HEK293 (cell line): ENCODE measurements around the gene UBE2D1.

ENCODE experiments used
- BCL6B ChIP-seq: fragments of 450-650 bp; formaldehyde crosslinking; IDR thresholded peaks from 2 replicates; pipeline ENCODE4 v1.5.1; 2017; ENCODE audit warnings: missing biosample characterization, missing genetic modification characterization
- GFI1B ChIP-seq: fragments of 450-650 bp; formaldehyde crosslinking; IDR thresholded peaks from 2 replicates; pipeline ENCODE4 v1.5.1; 2016; ENCODE audit warnings: missing biosample characterization, missing genetic modification characterization
- KLF9 ChIP-seq: fragments of 450-650 bp; formaldehyde crosslinking; IDR thresholded peaks from 2 replicates; pipeline ENCODE4 v1.5.1; 2016; ENCODE audit warnings: missing biosample characterization, missing genetic modification characterization, low read depth
- MEIS1 ChIP-seq: sonication (generic); formaldehyde crosslinking; IDR thresholded peaks from 2 replicates; pipeline ENCODE4 v1.8.1; 2022; ENCODE audit warnings: missing genetic modification reagents, mild to moderate bottlenecking, borderline replicate concordance
- REST ChIP-seq: fragments of 450-650 bp; formaldehyde crosslinking; IDR thresholded peaks from 2 replicates; pipeline ENCODE4 v1.5.1; 2016; ENCODE audit warnings: missing biosample characterization, missing genetic modification characterization
- TCF7L2 ChIP-seq: IDR thresholded peaks from 2 replicates; pipeline ENCODE4 v1.6.1; 2011; ENCODE audit warnings: low read depth, mild to moderate bottlenecking, inconsistent platforms, low read length, moderate library complexity, borderline replicate concordance
- ZBTB1 ChIP-seq: fragments of 450-650 bp; formaldehyde crosslinking; IDR thresholded peaks from 2 replicates; pipeline ENCODE4 v1.5.1; 2016; ENCODE audit warnings: missing biosample characterization, missing genetic modification characterization
- ZBTB20 ChIP-seq: fragments of 450-650 bp; formaldehyde crosslinking; IDR thresholded peaks from 2 replicates; pipeline ENCODE4 v1.5.1; 2016; ENCODE audit warnings: missing biosample characterization, missing genetic modification characterization
- ZIC2 ChIP-seq: fragments of 450-650 bp; formaldehyde crosslinking; IDR thresholded peaks from 2 replicates; pipeline ENCODE4 v1.5.1; 2016; ENCODE audit warnings: missing biosample characterization, missing genetic modification characterization
- ZNF121 ChIP-seq: fragments of 450-650 bp; formaldehyde crosslinking; IDR thresholded peaks from 2 replicates; pipeline ENCODE4 v1.5.1; 2016; ENCODE audit warnings: missing biosample characterization, missing genetic modification characterization
- ZNF155 ChIP-seq: fragments of 450-650 bp; formaldehyde crosslinking; IDR thresholded peaks from 2 replicates; pipeline ENCODE4 v1.5.1; 2016; ENCODE audit warnings: missing biosample characterization, missing genetic modification characterization
- ZNF157 ChIP-seq: fragments of 450-650 bp; formaldehyde crosslinking; IDR thresholded peaks from 2 replicates; pipeline ENCODE4 v1.5.1; 2016; ENCODE audit warnings: missing biosample characterization, missing genetic modification characterization
- ZNF23 ChIP-seq: fragments of 450-650 bp; formaldehyde crosslinking; IDR thresholded peaks from 2 replicates; pipeline ENCODE4 v1.5.1; 2016; ENCODE audit warnings: missing biosample characterization, missing genetic modification characterization, borderline replicate concordance
- ZNF266 ChIP-seq: fragments of 450-650 bp; formaldehyde crosslinking; IDR thresholded peaks from 2 replicates; pipeline ENCODE4 v1.5.1; 2016; ENCODE audit warnings: missing biosample characterization, missing genetic modification characterization, low read depth
- ZNF274 ChIP-seq, 2 experiments: fragments of 200-500 bp in 1 of 2; fragments of 450-650 bp in 1 of 2; sonication (Bioruptor generic) in 1 of 2; formaldehyde crosslinking in 1 of 2; IDR thresholded peaks; 2 replicates each; pipeline versions ENCODE4 v1.5.1 to v1.6.1; 2014 to 2016; ENCODE audit warnings: borderline replicate concordance in 1 of 2, inconsistent platforms in 1 of 2, low read length in 1 of 2, missing biosample characterization in 1 of 2, missing genetic modification characterization in 1 of 2
- ZNF292 ChIP-seq: fragments of 450-650 bp; formaldehyde crosslinking; IDR thresholded peaks from 2 replicates; pipeline ENCODE4 v1.5.1; 2016; ENCODE audit warnings: low read depth, missing biosample characterization, missing genetic modification characterization, borderline replicate concordance
- ZNF341 ChIP-seq: fragments of 450-650 bp; formaldehyde crosslinking; IDR thresholded peaks from 2 replicates; pipeline ENCODE4; 2016; ENCODE audit warnings: low read depth, missing biosample characterization, missing genetic modification characterization
- ZNF416 ChIP-seq: fragments of 450-650 bp; formaldehyde crosslinking; IDR thresholded peaks from 2 replicates; pipeline ENCODE4 v1.5.1; 2016; ENCODE audit warnings: missing biosample characterization, missing genetic modification characterization
- ZNF501 ChIP-seq: fragments of 450-650 bp; formaldehyde crosslinking; IDR thresholded peaks from 2 replicates; pipeline ENCODE4 v1.5.1; 2016; ENCODE audit warnings: missing biosample characterization, missing genetic modification characterization
- ZNF510 ChIP-seq: fragments of 450-650 bp; formaldehyde crosslinking; IDR thresholded peaks from 2 replicates; pipeline ENCODE4 v1.5.1; 2018; ENCODE audit warnings: mild to moderate bottlenecking, missing genetic modification characterization, missing biosample characterization; ENCODE audit not compliant: insufficient replicate concordance
- ZNF513 ChIP-seq: fragments of 450-650 bp; IDR thresholded peaks from 2 replicates; pipeline ENCODE4 v1.5.1; 2018; ENCODE audit warnings: missing biosample characterization, missing genetic modification characterization
- ZNF544 ChIP-seq: fragments of 450-650 bp; formaldehyde crosslinking; IDR thresholded peaks from 2 replicates; pipeline ENCODE4 v1.5.0; 2017; ENCODE audit warnings: missing biosample characterization, missing genetic modification characterization
- ZNF560 ChIP-seq: fragments of 450-650 bp; formaldehyde crosslinking; IDR thresholded peaks from 2 replicates; pipeline ENCODE4 v1.5.1; 2017; ENCODE audit warnings: missing biosample characterization, missing genetic modification characterization, borderline replicate concordance
- ZNF561 ChIP-seq: fragments of 450-650 bp; IDR thresholded peaks from 2 replicates; pipeline ENCODE4 v1.5.1; 2018; ENCODE audit warnings: missing biosample characterization, missing genetic modification characterization, borderline replicate concordance
- ZNF571 ChIP-seq: fragments of 450-650 bp; formaldehyde crosslinking; IDR thresholded peaks from 2 replicates; pipeline ENCODE4 v1.5.0; 2017; ENCODE audit warnings: missing biosample characterization, missing genetic modification characterization
- ZNF768 ChIP-seq: fragments of 450-650 bp; formaldehyde crosslinking; IDR thresholded peaks from 2 replicates; pipeline ENCODE4 v1.5.1; 2018; ENCODE audit warnings: missing biosample characterization, mild to moderate bottlenecking, missing genetic modification characterization
- ZSCAN16 ChIP-seq: fragments of 450-650 bp; formaldehyde crosslinking; IDR thresholded peaks from 2 replicates; pipeline ENCODE4 v1.5.1; 2016; ENCODE audit warnings: missing biosample characterization, missing genetic modification characterization
- TF ChIP-seq, protein P1 (sequence below): fragments of 450-650 bp; formaldehyde crosslinking; IDR thresholded peaks from 2 replicates; pipeline ENCODE4 v1.5.1; 2017; ENCODE audit warnings: missing biosample characterization, mild to moderate bottlenecking, missing genetic modification characterization, moderate library complexity
- TF ChIP-seq, protein P2 (sequence below): fragments of 450-650 bp; IDR thresholded peaks from 2 replicates; pipeline ENCODE4 v1.5.1; 2018; ENCODE audit warnings: missing biosample characterization, mild to moderate bottlenecking, missing genetic modification characterization
- TF ChIP-seq, protein P3 (sequence below): fragments of 450-650 bp; formaldehyde crosslinking; IDR thresholded peaks from 2 replicates; pipeline ENCODE4 v1.5.1; 2016; ENCODE audit warnings: missing biosample characterization, missing genetic modification characterization

Gene UBE2D1

GRCh38 chr10:58334817-58335305, at the start of gene UBE2D1 (continued):
- TF ChIP-seq REST (tag by site-specific recombination) = peak; percentile 37; the same call in 1 of the 2 replicates
- TF ChIP-seq ZNF416 = no peak
- TF ChIP-seq ZNF501 (tag by site-specific recombination) = no peak
- TF ChIP-seq ZNF513 = 0 out of 2 replicates have a peak, but pooled peaks have one; percentile 21
- no peak for TF ChIP-seq ZNF510 (tag by site-specific recombination)
- TF ChIP-seq ZBTB1 (tag by site-specific recombination) = no peak
- peak; percentile 91 for TF ChIP-seq ZNF561 (tag by site-specific recombination)
- TF ChIP-seq TCF7L2 = no peak
- TF ChIP-seq ZBTB20 (tag by site-specific recombination) = peak; percentile 70; the same call in 1 of the 2 replicates
- TF ChIP-seq ZNF274 (IDR thresholded peaks at IDR 0.05; ENCODE audit: low read length) = no peak
- no peak for TF ChIP-seq ZNF274 (tag by site-specific recombination; IDR thresholded peaks at IDR 0.05; ENCODE audit: borderline replicate concordance)
- TF ChIP-seq ZNF560 (tag by site-specific recombination) = no peak
- peak; percentile 74 for TF ChIP-seq ZNF341 (tag by site-specific recombination)
- TF ChIP-seq KLF9 (tag by site-specific recombination) = peak; percentile 72
- TF ChIP-seq ZNF155 (tag by site-specific recombination) = no peak
- no peak for TF ChIP-seq MEIS1 (CRISPR knock-in tag)
- TF ChIP-seq, protein P1, sequence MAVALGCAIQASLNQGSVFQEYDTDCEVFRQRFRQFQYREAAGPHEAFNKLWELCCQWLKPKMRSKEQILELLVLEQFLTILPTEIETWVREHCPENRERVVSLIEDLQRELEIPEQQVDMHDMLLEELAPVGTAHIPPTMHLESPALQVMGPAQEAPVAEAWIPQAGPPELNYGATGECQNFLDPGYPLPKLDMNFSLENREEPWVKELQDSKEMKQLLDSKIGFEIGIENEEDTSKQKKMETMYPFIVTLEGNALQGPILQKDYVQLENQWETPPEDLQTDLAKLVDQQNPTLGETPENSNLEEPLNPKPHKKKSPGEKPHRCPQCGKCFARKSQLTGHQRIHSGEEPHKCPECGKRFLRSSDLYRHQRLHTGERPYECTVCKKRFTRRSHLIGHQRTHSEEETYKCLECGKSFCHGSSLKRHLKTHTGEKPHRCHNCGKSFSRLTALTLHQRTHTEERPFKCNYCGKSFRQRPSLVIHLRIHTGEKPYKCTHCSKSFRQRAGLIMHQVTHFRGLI (tag by site-specific recombination) = peak; percentile 78
- no peak for TF ChIP-seq ZNF157
- TF ChIP-seq ZNF266 (tag by site-specific recombination) = no peak
- TF ChIP-seq ZNF23 (tag by site-specific recombination) = no peak
- no peak for TF ChIP-seq ZNF571 (tag by site-specific recombination)
- no peak for TF ChIP-seq ZNF292 (tag by site-specific recombination)
- no peak for TF ChIP-seq ZSCAN16
- TF ChIP-seq, protein P2, sequence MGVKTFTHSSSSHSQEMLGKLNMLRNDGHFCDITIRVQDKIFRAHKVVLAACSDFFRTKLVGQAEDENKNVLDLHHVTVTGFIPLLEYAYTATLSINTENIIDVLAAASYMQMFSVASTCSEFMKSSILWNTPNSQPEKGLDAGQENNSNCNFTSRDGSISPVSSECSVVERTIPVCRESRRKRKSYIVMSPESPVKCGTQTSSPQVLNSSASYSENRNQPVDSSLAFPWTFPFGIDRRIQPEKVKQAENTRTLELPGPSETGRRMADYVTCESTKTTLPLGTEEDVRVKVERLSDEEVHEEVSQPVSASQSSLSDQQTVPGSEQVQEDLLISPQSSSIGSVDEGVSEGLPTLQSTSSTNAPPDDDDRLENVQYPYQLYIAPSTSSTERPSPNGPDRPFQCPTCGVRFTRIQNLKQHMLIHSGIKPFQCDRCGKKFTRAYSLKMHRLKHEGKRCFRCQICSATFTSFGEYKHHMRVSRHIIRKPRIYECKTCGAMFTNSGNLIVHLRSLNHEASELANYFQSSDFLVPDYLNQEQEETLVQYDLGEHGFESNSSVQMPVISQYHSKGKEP = no peak
- no peak for TF ChIP-seq ZNF121 (tag by site-specific recombination)
- TF ChIP-seq, protein P3, sequence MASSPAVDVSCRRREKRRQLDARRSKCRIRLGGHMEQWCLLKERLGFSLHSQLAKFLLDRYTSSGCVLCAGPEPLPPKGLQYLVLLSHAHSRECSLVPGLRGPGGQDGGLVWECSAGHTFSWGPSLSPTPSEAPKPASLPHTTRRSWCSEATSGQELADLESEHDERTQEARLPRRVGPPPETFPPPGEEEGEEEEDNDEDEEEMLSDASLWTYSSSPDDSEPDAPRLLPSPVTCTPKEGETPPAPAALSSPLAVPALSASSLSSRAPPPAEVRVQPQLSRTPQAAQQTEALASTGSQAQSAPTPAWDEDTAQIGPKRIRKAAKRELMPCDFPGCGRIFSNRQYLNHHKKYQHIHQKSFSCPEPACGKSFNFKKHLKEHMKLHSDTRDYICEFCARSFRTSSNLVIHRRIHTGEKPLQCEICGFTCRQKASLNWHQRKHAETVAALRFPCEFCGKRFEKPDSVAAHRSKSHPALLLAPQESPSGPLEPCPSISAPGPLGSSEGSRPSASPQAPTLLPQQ = peak; percentile 85
- TF ChIP-seq ZIC2 (tag by site-specific recombination) = no peak; the same call in 1 of the 2 replicates
- TF ChIP-seq BCL6B (tag by site-specific recombination) = no peak
- TF ChIP-seq GFI1B = no peak
- no peak for TF ChIP-seq ZNF768
- no peak for TF ChIP-seq ZNF544 (tag by site-specific recombination)
